GM23338 (cell line): ENCODE data around the gene ARHGEF9.

Source experiments
- CREB1 ChIP-seq: fragments of 250-450 bp; sonication (Bioruptor Pico); IDR thresholded peaks from 2 replicates; pipeline ENCODE4 v1.5.0; 2020; ENCODE audit warnings: low read depth, mild to moderate bottlenecking, moderate library complexity
- CTCF ChIP-seq, 2 experiments: fragments of 200-600 bp in 1 of 2; sonication (generic) in 1 of 2; conservative IDR thresholded peaks; 2 replicates each; pipeline versions ENCODE4 v1.5.1 to v1.6.1; 2016 to 2017; ENCODE audit warnings: antibody characterized with exemption in 2 of 2, low read depth in 2 of 2, mild to moderate bottlenecking in 2 of 2, moderate library complexity in 1 of 2
- ETS1 ChIP-seq: IDR thresholded peaks from 2 replicates; pipeline ENCODE4 v1.6.1; 2016; ENCODE audit warnings: antibody characterized with exemption
- EZH2 ChIP-seq: fragments of 200-600 bp; sonication (generic); IDR thresholded peaks from one replicate; pipeline ENCODE4 v1.8.0; 2017; ENCODE audit warnings: antibody characterized with exemption, mild to moderate bottlenecking, low read depth; ENCODE audit not compliant: unreplicated experiment
- EZH2phosphoT487 ChIP-seq: fragments of 200-600 bp; sonication (generic); IDR thresholded peaks from one replicate; pipeline ENCODE4 v1.8.1; 2018; ENCODE audit warnings: antibody characterized with exemption; ENCODE audit not compliant: unreplicated experiment
- POLR2AphosphoS5 ChIP-seq: IDR thresholded peaks from 2 replicates; pipeline ENCODE4 v1.6.1; 2016; ENCODE audit warnings: antibody characterized with exemption, low read depth
- REST ChIP-seq: IDR thresholded peaks from one replicate; pipeline ENCODE4 v1.6.1; 2018; ENCODE audit warnings: antibody characterized with exemption; ENCODE audit not compliant: unreplicated experiment
- ZNF114 ChIP-seq: fragments of 250-450 bp; sonication (Bioruptor Pico); IDR thresholded peaks from 2 replicates; pipeline ENCODE4 v1.5.0; 2020; ENCODE audit warnings: mild to moderate bottlenecking, moderate library complexity

GRCh38 chrX:63812823-63813222 lies 27.8 kb upstream of the ARHGEF9 start:
- TF ChIP-seq CTCF (conservative IDR thresholded peaks at IDR 0.05; ENCODE audit: low read depth in 2 of 2), result peak in 1 of 2 experiments; percentile 47; a peak in 2 of 4 replicates
- no peak for TF ChIP-seq REST
- no peak for TF ChIP-seq EZH2
- no peak for TF ChIP-seq POLR2AphosphoS5
- no peak for TF ChIP-seq EZH2phosphoT487
- TF ChIP-seq CREB1 (CRISPR knock-in tag), result no peak
- no peak for TF ChIP-seq ETS1
- no peak for TF ChIP-seq ZNF114 (CRISPR knock-in tag)
